ENCODE results near the gene BHMT. TPM values are rescaled to one million over a fixed set of nuclear protein-coding genes. Genes with fewer than 3 reads are reported as not detected.
"Not testable (repeated sequence)": the region's sequence is repeated elsewhere in the genome, so short reads cannot be mapped to it uniquely, and the experiment has no call there.

BHMT gene
- total RNA-seq, 1 donor from 2014 or later = not detected

DNA sequence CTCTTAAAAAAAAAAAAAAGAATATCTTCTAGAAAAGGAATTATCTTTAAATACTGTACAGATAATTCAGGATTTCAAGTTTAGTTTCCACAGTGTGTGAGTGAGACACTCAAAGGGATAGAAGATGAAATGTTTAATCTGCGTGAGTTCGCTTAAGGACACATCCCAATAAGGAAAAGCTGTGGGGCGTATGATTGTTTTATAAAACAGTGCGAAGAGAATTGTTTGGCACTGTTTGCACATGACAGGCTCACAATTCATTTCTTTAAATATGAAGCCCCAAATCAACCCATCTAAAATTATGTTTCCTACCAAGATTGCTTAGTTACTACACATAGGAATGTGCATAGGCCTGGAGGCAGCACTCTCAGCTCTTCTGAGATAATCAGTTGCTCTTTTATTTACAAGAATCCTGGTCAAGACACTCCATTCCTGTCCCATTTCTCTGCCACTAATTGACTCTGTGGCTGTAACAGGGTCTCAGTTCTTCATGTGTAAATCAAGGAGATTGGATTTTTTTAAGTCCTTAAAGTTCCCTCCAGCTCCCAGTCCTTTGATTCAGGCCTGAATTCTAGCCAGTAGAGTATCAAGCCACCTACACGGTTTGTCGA is 60.1 kb downstream of the BHMT start:
- Mint-ChIP-seq H3K27ac (no peak overlapping the region), H3K27me3 (no peaks in the 10 kb centered on the region), H3K4me3 (no peak overlapping the region), H3K36me3 (ENCODE audit: low read depth) (no peaks in the 10 kb centered on the region), H3K4me1 (no peaks in the 10 kb centered on the region), H3K9me3 (no peaks in the 10 kb centered on the region)
- CTCF ChIA-PET = no interaction called here
- TF ChIP-seq, protein P1, sequence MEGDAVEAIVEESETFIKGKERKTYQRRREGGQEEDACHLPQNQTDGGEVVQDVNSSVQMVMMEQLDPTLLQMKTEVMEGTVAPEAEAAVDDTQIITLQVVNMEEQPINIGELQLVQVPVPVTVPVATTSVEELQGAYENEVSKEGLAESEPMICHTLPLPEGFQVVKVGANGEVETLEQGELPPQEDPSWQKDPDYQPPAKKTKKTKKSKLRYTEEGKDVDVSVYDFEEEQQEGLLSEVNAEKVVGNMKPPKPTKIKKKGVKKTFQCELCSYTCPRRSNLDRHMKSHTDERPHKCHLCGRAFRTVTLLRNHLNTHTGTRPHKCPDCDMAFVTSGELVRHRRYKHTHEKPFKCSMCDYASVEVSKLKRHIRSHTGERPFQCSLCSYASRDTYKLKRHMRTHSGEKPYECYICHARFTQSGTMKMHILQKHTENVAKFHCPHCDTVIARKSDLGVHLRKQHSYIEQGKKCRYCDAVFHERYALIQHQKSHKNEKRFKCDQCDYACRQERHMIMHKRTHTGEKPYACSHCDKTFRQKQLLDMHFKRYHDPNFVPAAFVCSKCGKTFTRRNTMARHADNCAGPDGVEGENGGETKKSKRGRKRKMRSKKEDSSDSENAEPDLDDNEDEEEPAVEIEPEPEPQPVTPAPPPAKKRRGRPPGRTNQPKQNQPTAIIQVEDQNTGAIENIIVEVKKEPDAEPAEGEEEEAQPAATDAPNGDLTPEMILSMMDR (IDR thresholded peaks at IDR 0.05) = no peak
- no peak for DNase-seq
- ATAC-seq (ENCODE audit: low read depth) = no peak
- intact Hi-C loops (cut with micrococcal nuclease) = no loop called here
- POLR2A ChIA-PET = no interaction called here

DNA sequence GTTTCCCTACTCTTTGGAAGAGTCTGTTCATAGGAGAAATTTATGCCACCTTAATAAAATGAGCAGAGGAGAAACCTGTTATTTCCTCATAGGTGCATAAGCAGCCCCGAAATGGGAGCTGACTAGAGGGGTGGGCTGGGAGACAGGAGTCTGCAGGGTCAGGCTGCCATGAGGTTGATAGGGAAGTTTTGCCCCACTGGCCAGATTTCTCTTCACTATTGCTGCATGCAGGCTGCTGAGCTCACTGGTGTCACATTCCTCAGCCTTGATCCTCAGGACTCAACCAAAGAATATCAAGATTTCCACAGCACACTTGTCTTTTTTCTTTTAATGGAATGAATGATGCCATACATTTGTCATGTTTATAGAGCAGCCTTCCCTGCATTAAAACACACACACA is 60.7 kb downstream of the BHMT start:
- H3K27me3 Mint-ChIP-seq = no peaks in the 10 kb centered on the region
- no peak overlapping the region for H3K4me3 Mint-ChIP-seq
- CTCF ChIA-PET = no interaction called here
- intact Hi-C loops (cut with micrococcal nuclease) = no loop called here
- no peaks in the 10 kb centered on the region for H3K4me1 Mint-ChIP-seq
- no peaks in the 10 kb centered on the region for H3K9me3 Mint-ChIP-seq
- H3K27ac Mint-ChIP-seq = no peak overlapping the region
- ATAC-seq (ENCODE audit: low read depth) (no peak), DNase-seq (no peak)
- POLR2A ChIA-PET = no interaction called here
- TF ChIP-seq, protein P1 (IDR thresholded peaks at IDR 0.05) = no peak
- no peaks in the 10 kb centered on the region for H3K36me3 Mint-ChIP-seq (ENCODE audit: low read depth)

DNA sequence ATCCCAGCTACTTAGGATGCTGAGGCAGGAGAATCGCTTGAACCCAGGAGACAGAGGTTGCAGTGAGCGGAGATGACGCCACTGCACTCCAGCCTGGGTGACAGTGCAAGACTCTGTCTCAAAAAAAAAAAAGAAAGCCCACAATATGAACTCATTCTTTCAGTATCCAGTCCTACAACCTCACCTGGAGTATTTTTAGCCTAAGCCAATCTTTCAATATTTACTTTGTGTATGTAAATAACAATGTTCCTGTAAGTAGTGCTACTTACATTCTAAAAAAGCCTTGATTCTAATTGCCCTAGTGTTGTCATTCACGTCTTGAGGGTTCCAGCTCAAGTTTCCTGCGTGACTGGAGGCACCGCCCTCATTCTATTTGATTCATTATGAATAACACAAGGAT is 62.0 kb downstream of the BHMT start:
- Mint-ChIP-seq H3K36me3 (ENCODE audit: low read depth) (no peaks in the 10 kb centered on the region), H3K9me3 (no peaks in the 10 kb centered on the region), H3K4me3 (no peak overlapping the region), H3K4me1 (no peaks in the 10 kb centered on the region), H3K27me3 (no peaks in the 10 kb centered on the region), H3K27ac (no peak overlapping the region)
- ATAC-seq (ENCODE audit: low read depth) (no peak), DNase-seq (no peak)
- intact Hi-C loops (cut with micrococcal nuclease) = no loop called here
- POLR2A ChIA-PET = no interaction called here
- CTCF ChIA-PET = no interaction called here
- TF ChIP-seq, protein P1 (IDR thresholded peaks at IDR 0.05) = no peak

DNA sequence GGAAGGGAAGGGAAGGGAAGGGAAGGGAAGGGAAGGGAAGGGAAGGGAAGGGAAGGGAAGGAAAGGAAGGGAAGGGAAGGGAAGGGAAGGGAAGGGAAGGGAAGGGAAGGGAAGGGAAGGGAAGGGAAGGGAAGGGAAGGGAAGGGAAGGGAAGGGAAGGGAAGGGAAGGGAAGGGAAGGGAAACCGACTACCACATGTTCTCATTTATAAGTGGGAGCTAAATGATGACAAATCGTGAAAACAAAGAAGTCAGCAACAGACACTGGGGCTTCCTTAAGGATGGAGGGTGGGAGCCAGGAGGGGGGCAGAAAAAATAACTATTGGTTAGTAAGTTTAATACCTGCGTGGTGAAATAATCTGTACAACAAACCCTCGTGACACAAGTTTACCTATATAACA is 68.8 kb downstream of the BHMT start:
- CTCF ChIA-PET; H3K36me3 Mint-ChIP-seq (ENCODE audit: low read depth); H3K4me1 Mint-ChIP-seq; DNase-seq; H3K27ac Mint-ChIP-seq; POLR2A ChIA-PET; H3K4me3 Mint-ChIP-seq; ATAC-seq (ENCODE audit: low read depth); intact Hi-C loops (cut with micrococcal nuclease); H3K9me3 Mint-ChIP-seq; H3K27me3 Mint-ChIP-seq: not testable (repeated sequence)

DNA sequence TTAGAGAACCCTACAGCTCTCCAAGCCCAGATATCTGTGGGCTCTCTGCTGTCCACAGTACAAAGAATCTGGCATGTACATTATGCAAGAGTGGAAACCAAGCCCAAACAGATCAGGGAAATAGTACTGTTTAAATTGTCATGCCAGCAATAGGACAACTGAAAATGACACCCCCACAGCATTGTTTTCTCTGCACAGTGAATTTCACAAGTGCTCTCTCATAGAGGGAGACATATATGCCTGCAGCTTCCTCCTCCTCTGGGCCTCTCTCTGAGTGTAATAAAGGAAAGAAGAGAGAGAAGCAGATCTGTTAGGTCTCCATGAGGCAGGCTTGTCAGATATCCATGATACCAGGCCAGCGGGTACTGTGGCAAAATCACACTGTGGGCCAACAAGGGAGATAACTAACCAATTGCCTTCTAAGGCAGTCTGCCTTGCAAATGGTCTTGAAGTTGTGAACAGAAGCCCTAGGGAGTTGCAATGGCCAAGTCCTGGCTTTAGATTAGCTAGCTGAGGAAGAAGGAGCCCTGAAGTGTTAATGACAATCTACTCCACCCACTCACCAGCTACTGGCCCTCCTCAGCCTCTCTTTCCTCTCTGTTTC is 69.9 kb downstream of the BHMT start:
- Mint-ChIP-seq H3K9me3 (no peaks in the 10 kb centered on the region), H3K27ac (no peak overlapping the region), H3K4me1 (no peaks in the 10 kb centered on the region), H3K27me3 (peaks cover 2% of the 10 kb centered on the region), H3K4me3 (no peak overlapping the region), H3K36me3 (ENCODE audit: low read depth) (no peaks in the 10 kb centered on the region)
- CTCF ChIA-PET = no interaction called here
- POLR2A ChIA-PET = no interaction called here
- intact Hi-C loops (cut with micrococcal nuclease) = no loop called here
- ATAC-seq (ENCODE audit: low read depth) (no peak), DNase-seq (no peak)
- TF ChIP-seq, protein P1 (IDR thresholded peaks at IDR 0.05) = no peak

Other genes starting within 250 kb of the BHMT start
- gene ARSB, start 126.5 kb upstream of the BHMT start, total RNA-seq = 12.7 and 15.6 TPM in 2 replicates
- gene DMGDH, start 42.1 kb upstream of the BHMT start, total RNA-seq = not detected in 2 replicates
- not detected in 2 replicates for gene BHMT2, start 42.0 kb upstream of the BHMT start, total RNA-seq
- gene JMY, start 124.3 kb downstream of the BHMT start, total RNA-seq = 6.4 and 6.9 TPM in 2 replicates

Data from activated B cell treated with CpG ODN at 0.5 μM for 24 hours (primary cell).